H1 (cell line): Measurements from ENCODE around the gene RAP1A. TPM values are rescaled to one million over a fixed set of nuclear protein-coding genes. Genes with fewer than 3 reads are reported as not detected.

ENCODE experiments used
- CTCF ChIA-PET: fragments of 300-600 bp; sonication (Branson Sonifier 250); formaldehyde crosslinking; loops from one replicate; lab custom pipeline; 2021; ENCODE audit not compliant: partially characterized antibody; lab: Charles Lee
- POLR2A ChIA-PET: fragments of 300-600 bp; sonication (Branson Sonifier 250); formaldehyde crosslinking; loops from one replicate; lab custom pipeline; 2021; ENCODE audit warnings: inconsistent platforms; ENCODE audit not compliant: partially characterized antibody; lab: Charles Lee
- DNase-seq, 2 experiments: peaks; one replicate each; pipeline versions ENCODE4 v3.0.0 to v3.0.0-alpha.2; 2010 to 2022; ENCODE audit warnings: low spot score in 2 of 2, low read depth in 1 of 2, mixed read lengths in 1 of 2
- FAIRE-seq: peaks from 2 replicates; lab custom pipeline; 2011; peaks lifted over from hg19 to GRCh38; lab: Jason Lieb, UNC
- H2AFZ ChIP-seq: 2 replicates; pipeline ENCODE4 v1.8.1; 2012; ENCODE audit warnings: low read length, inconsistent platforms
- H2AK5ac ChIP-seq: 2 replicates; pipeline ENCODE4 v1.6.1; 2013; ENCODE audit warnings: low read depth, low read length
- H2BK120ac ChIP-seq: replicated peaks from 2 replicates; pipeline ENCODE3; 2013; ENCODE audit warnings: low read depth, low read length, inconsistent platforms
- H2BK12ac ChIP-seq: 2 replicates; pipeline ENCODE4 v1.6.1; 2013; ENCODE audit warnings: low read depth, low read length
- H2BK15ac ChIP-seq: 2 replicates; pipeline ENCODE4 v1.6.1; 2013; ENCODE audit warnings: low read length
- H2BK20ac ChIP-seq: 2 replicates; pipeline ENCODE4 v1.6.1; 2013; ENCODE audit warnings: low read length
- H2BK5ac ChIP-seq: 2 replicates; pipeline ENCODE4 v1.6.1; 2013; ENCODE audit warnings: low read depth, low read length
- H3K14ac ChIP-seq: 2 replicates; pipeline ENCODE4 v1.6.1; 2013; ENCODE audit warnings: inconsistent platforms; ENCODE audit not compliant: insufficient read length
- H3K18ac ChIP-seq: 2 replicates; pipeline ENCODE4 v1.6.1; 2013; ENCODE audit warnings: low read length; ENCODE audit errors: extremely low read depth
- H3K23ac ChIP-seq: 2 replicates; pipeline ENCODE4 v1.6.1; 2013; ENCODE audit warnings: inconsistent platforms; ENCODE audit not compliant: insufficient read length
- H3K23me2 ChIP-seq: 2 replicates; pipeline ENCODE4 v1.6.1; 2013; ENCODE audit warnings: low read depth, low read length
- H3K27ac ChIP-seq: 2 replicates; pipeline ENCODE4 v1.6.1; 2011; ENCODE audit warnings: low read depth, low read length, inconsistent platforms
- H3K27me3 ChIP-seq, 4 experiments: replicated peaks in 1 of 4; 1 replicate in 1 of 4; 2 replicates in 3 of 4; pipeline versions ENCODE4 v1.6.1 to v1.8.1; 2011 to 2013; ENCODE audit warnings: low read length in 3 of 4, mild to moderate bottlenecking in 3 of 4, inconsistent platforms in 2 of 4, mixed read lengths in 2 of 4, moderate library complexity in 1 of 4; ENCODE audit not compliant: control insufficient read depth in 3 of 4, insufficient read depth in 3 of 4; ENCODE audit errors: extremely low read depth in 1 of 4
- H3K36me3 ChIP-seq, 4 experiments: 2 replicates each; pipeline versions ENCODE4 v1.6.1 to v1.8.1; 2011 to 2013; ENCODE audit warnings: mild to moderate bottlenecking in 4 of 4, low read length in 3 of 4, moderate library complexity in 2 of 4, control low read depth in 1 of 4, inconsistent platforms in 1 of 4; ENCODE audit not compliant: insufficient read depth in 4 of 4, control insufficient read depth in 2 of 4
- H3K4ac ChIP-seq: replicated peaks from 2 replicates; pipeline ENCODE3; 2013; ENCODE audit warnings: low read length, low read depth, mixed read lengths, inconsistent platforms; ENCODE audit not compliant: insufficient read length
- H3K4me1 ChIP-seq, 4 experiments: replicated peaks in 1 of 4; 1 replicate in 1 of 4; 2 replicates in 3 of 4; pipeline versions ENCODE4 v1.6.1 to v1.8.1; 2011 to 2013; ENCODE audit warnings: low read length in 3 of 4, inconsistent platforms in 2 of 4, mixed read lengths in 1 of 4; ENCODE audit not compliant: insufficient read depth in 4 of 4, control insufficient read depth in 3 of 4
- H3K4me2 ChIP-seq, 2 experiments: 2 replicates each; pipeline versions ENCODE4 v1.6.1 to v1.8.1; 2011 to 2013; ENCODE audit warnings: low read depth in 2 of 2, low read length in 2 of 2, control low read depth in 1 of 2, inconsistent platforms in 1 of 2, mild to moderate bottlenecking in 1 of 2; ENCODE audit not compliant: insufficient read depth in 1 of 2
- H3K4me3 ChIP-seq, 4 experiments: fragments of 200-600, 300-600 bp in 1 of 4; sonication (generic), shearing (Covaris generic), sonication (Bioruptor Twin) in 1 of 4; 2 replicates each; pipeline versions ENCODE4 v1.5.1 to v1.8.1; 2011 to 2016; ENCODE audit warnings: low read length in 4 of 4, low read depth in 3 of 4, control low read depth in 2 of 4, inconsistent platforms in 2 of 4, mild to moderate bottlenecking in 2 of 4, mixed read lengths in 1 of 4, moderate library complexity in 1 of 4; ENCODE audit not compliant: insufficient read depth in 2 of 4; ENCODE audit errors: extremely low read depth in 1 of 4
- H3K56ac ChIP-seq: replicated peaks from 2 replicates; pipeline ENCODE3; 2013; ENCODE audit warnings: low read depth, mild to moderate bottlenecking, mixed read lengths, low read length, inconsistent platforms; ENCODE audit not compliant: insufficient read length
- H3K79me1 ChIP-seq: 2 replicates; pipeline ENCODE4 v1.6.1; 2013; ENCODE audit warnings: low read depth, low read length, control low read depth
- H3K79me2 ChIP-seq, 2 experiments: 2 replicates each; pipeline versions ENCODE4 v1.6.1 to v1.8.1; 2012 to 2013; ENCODE audit warnings: low read length in 2 of 2, mild to moderate bottlenecking in 2 of 2, inconsistent platforms in 1 of 2; ENCODE audit not compliant: insufficient read depth in 2 of 2, control insufficient read depth in 1 of 2
- H3K9ac ChIP-seq, 4 experiments: replicated peaks in 1 of 4; 1 replicate in 1 of 4; 2 replicates in 3 of 4; pipeline versions ENCODE4 v1.6.1 to v1.8.1; 2011 to 2013; ENCODE audit warnings: low read depth in 3 of 4, low read length in 3 of 4, control low read depth in 2 of 4, mild to moderate bottlenecking in 2 of 4, moderate library complexity in 2 of 4, inconsistent platforms in 1 of 4; ENCODE audit errors: extremely low read depth in 1 of 4
- H3K9me3 ChIP-seq, 2 experiments: 2 replicates each; pipeline versions ENCODE4 v1.6.1 to v1.8.1; 2012 to 2013; ENCODE audit warnings: mild to moderate bottlenecking in 2 of 2, moderate library complexity in 2 of 2, control low read depth in 1 of 2, inconsistent platforms in 1 of 2, low read depth in 1 of 2, low read length in 1 of 2, mixed read lengths in 1 of 2; ENCODE audit not compliant: insufficient read depth in 2 of 2
- H4K20me1 ChIP-seq, 2 experiments: replicated peaks in 1 of 2; 2 replicates each; pipeline versions ENCODE3 to v1.8.1; 2011 to 2013; ENCODE audit warnings: inconsistent platforms in 2 of 2, low read length in 2 of 2, mild to moderate bottlenecking in 1 of 2; ENCODE audit not compliant: insufficient read depth in 2 of 2, control insufficient read depth in 1 of 2
- H4K5ac ChIP-seq: 2 replicates; pipeline ENCODE4 v1.6.1; 2013; ENCODE audit warnings: low read length, low read depth, mixed read lengths, inconsistent platforms; ENCODE audit not compliant: insufficient read length
- H4K8ac ChIP-seq: 2 replicates; pipeline ENCODE4 v1.8.0; 2013; ENCODE audit warnings: mild to moderate bottlenecking, moderate library complexity, low read length, inconsistent platforms; ENCODE audit not compliant: insufficient read depth; ENCODE audit errors: extremely low read depth
- H4K91ac ChIP-seq: replicated peaks from 2 replicates; pipeline ENCODE3; 2013; ENCODE audit warnings: low read length, mixed read lengths, inconsistent platforms; ENCODE audit not compliant: insufficient read length
- EP300 ChIP-seq, 2 experiments: IDR thresholded peaks; 1 replicate in 1 of 2; 2 replicates in 1 of 2; pipeline ENCODE4 v1.6.1; 2011 to 2012; ENCODE audit warnings: low read depth in 2 of 2, low read length in 2 of 2, mild to moderate bottlenecking in 2 of 2, borderline replicate concordance in 1 of 2, inconsistent platforms in 1 of 2, moderate library complexity in 1 of 2
- GTF2F1 ChIP-seq: IDR thresholded peaks from 2 replicates; pipeline ENCODE4 v1.6.1; 2012; ENCODE audit warnings: low read depth, low read length, improper control_type of control experiment, borderline replicate concordance
- KDM1A ChIP-seq: fragments of 200-600, 300-600 bp; sonication (generic); IDR thresholded peaks from 2 replicates; pipeline ENCODE4 v1.7.1; 2016; ENCODE audit warnings: mild to moderate bottlenecking, low read length, borderline replicate concordance
- RAD21 ChIP-seq, 2 experiments: IDR thresholded peaks in 1 of 2; conservative IDR thresholded peaks in 1 of 2; 2 replicates each; pipeline ENCODE4 v1.6.1; 2011; ENCODE audit warnings: low read depth in 2 of 2, low read length in 2 of 2, improper control_type of control experiment in 1 of 2, inconsistent platforms in 1 of 2, mild to moderate bottlenecking in 1 of 2, moderate library complexity in 1 of 2
- SIN3A ChIP-seq, 2 experiments: IDR thresholded peaks in 1 of 2; conservative IDR thresholded peaks in 1 of 2; 2 replicates each; pipeline ENCODE4 v1.6.1; 2011 to 2012; ENCODE audit warnings: low read length in 2 of 2, improper control_type of control experiment in 1 of 2, low read depth in 1 of 2, mild to moderate bottlenecking in 1 of 2
- WGBS, 2 experiments: shearing (Covaris generic) in 1 of 2; methylation state at CpG; one replicate each; pipeline versions ENCODE4 v1.1.6 to v1.1.7; 2013 to 2015; ENCODE audit warnings: low lambda C conversion rate in 2 of 2, mixed read lengths in 2 of 2, inconsistent platforms in 1 of 2, low coverage in 1 of 2, missing lambda C conversion rate in 1 of 2; ENCODE audit not compliant: insufficient replicate concordance in 2 of 2, insufficient coverage in 1 of 2, insufficient read length in 1 of 2; ENCODE audit errors: extremely low coverage in 1 of 2, missing lambda C conversion rate in 1 of 2; 5-methylcytosine and 5-hydroxymethylcytosine counted together
- polyA plus RNA-seq, 7 experiments: library from polyadenylated mRNA; depleted of rRNA in 3 of 7; stranded (reverse) in 5 of 7; unstranded in 2 of 7; fragments of >200 nt in 5 of 7; fragments of 200-250 nt in 2 of 7; gene quantifications; 1 replicate in 5 of 7; 2 replicates in 1 of 7; 4 replicates in 1 of 7; pipeline versions ENCODE4 v1.2.1 to v1.2.3, GENCODE V29; 2011 to 2013; ENCODE audit warnings: missing spikeins in 2 of 7, mixed read lengths in 2 of 7
- total RNA-seq: library from RNA; stranded (reverse); fragmentation: NEBNext Ultra II Directional; extraction: Animal tissue kit (Norgen Biotek cat#: 25700); gene quantifications from 2 replicates; pipeline ENCODE4 v1.2.1, GENCODE V29; 2021

The RAP1A gene
- total and polyA plus RNA-seq, 2 of the 8 experiments (the other 6 are each of a cell fraction or from before 2014, with no cell fraction given) = 10.9 to 35.8 TPM

- POLR2A ChIA-PET = interaction anchor here (0.9 to 19.0 kb wide), 5 partner anchors 10 to 224 kb away, joined by 3 to 343 read pairs (median 31); partner anchors contain the start of gene DDX20
- H2AK5ac ChIP-seq = no peak overlapping the region
- no peak for TF ChIP-seq SIN3A (conservative IDR thresholded peaks at IDR 0.05 in 1 of 2, IDR thresholded peaks at IDR 0.05 in 1 of 2; ENCODE audit: low read depth in 1 of 2, low read length in 2 of 2)
- no peak for TF ChIP-seq GTF2F1
- TF ChIP-seq EP300 (IDR thresholded peaks at IDR 0.05; ENCODE audit: borderline replicate concordance in 1 of 2, low read depth in 2 of 2, low read length in 2 of 2) = peak in 1 of 2 experiments; percentile 32; a peak in 1 of 3 replicates
- TF ChIP-seq RAD21 (IDR thresholded peaks at IDR 0.05 in 1 of 2, conservative IDR thresholded peaks at IDR 0.05 in 1 of 2; ENCODE audit: low read depth in 2 of 2, low read length in 2 of 2) = 0 out of 4 replicates have a peak, but pooled peaks of 1 of the 2 experiments have one; percentile 14
- peak; percentile 26; the same call in 1 of the 2 replicates for TF ChIP-seq KDM1A
These were observed 120.6 kb downstream of the RAP1A start for GRCh38 chr1:111739925-111740765.

More at GRCh38 chr1:111739925-111740765, 120.6 kb downstream of the RAP1A start:
- peak overlapping the region; percentile 16; the same call in 1 of the 2 replicates for H3K27ac ChIP-seq
- H3K18ac ChIP-seq = peak overlapping the region; percentile 93
- peak overlapping the region; percentile 91 for H2BK12ac ChIP-seq
- peaks cover 16% of the 10 kb centered on the region; the same call in 1 of the 2 replicates for H3K23me2 ChIP-seq
- H3K4me2 ChIP-seq = peak overlapping the region; percentile 89 to 97
- WGBS, 2 experiments = 3% methylated on average over 63 of the region's 63 CpGs; no CpG with 5 or more reads in 1 of the 2 experiments
- no peaks in the 10 kb centered on the region for H3K9me3 ChIP-seq
- peak in 1 of 2 experiments; percentile 87 for DNase-seq
- H3K79me2 ChIP-seq = peaks cover 0 to 21% of the 10 kb centered on the region in 2 experiments; a peak in 3 of 4 replicates
- peaks cover 19 to 26% (median 23%) of the 10 kb centered on the region in 4 experiments for H3K4me1 ChIP-seq
- peak overlapping the region; percentile 62 for H4K5ac ChIP-seq
- H3K4me3 ChIP-seq = peak overlapping the region; percentile 62 to 74 (median 71)
- H3K14ac ChIP-seq = no peak overlapping the region
- peaks cover 0 to 10% of the 10 kb centered on the region in 2 experiments for H4K20me1 ChIP-seq
- peak overlapping the region; percentile 71 for H4K91ac ChIP-seq
- no peak for FAIRE-seq
- H3K23ac ChIP-seq = no peak overlapping the region
- peak overlapping the region; percentile 35; the same call in 1 of the 2 replicates for H4K8ac ChIP-seq
- no peaks in the 10 kb centered on the region for H3K36me3 ChIP-seq
- no peak overlapping the region for H2BK20ac ChIP-seq
- peak overlapping the region in 3 of 4 experiments; percentile 39 to 64 (median 44); a peak in 6 of 7 replicates for H3K9ac ChIP-seq
- peaks cover 0 to 6% (median 4%) of the 10 kb centered on the region in 4 experiments; a peak in 3 of 7 replicates for H3K27me3 ChIP-seq
- peak overlapping the region; percentile 33 for H2BK120ac ChIP-seq
- CTCF ChIA-PET = interaction anchor here (1.1 to 42.0 kb wide), 4 partner anchors 4 to 246 kb away, joined by 3 to 1070 read pairs (median 538); partner anchors contain the start of genes DDX20 and INKA2
- H3K4ac ChIP-seq = peak overlapping the region; percentile 71
- no peaks in the 10 kb centered on the region; the same call in 1 of the 2 replicates for H3K79me1 ChIP-seq
- H2BK5ac ChIP-seq = peak overlapping the region; percentile 84
- H2AFZ ChIP-seq = peak overlapping the region; percentile 54; the same call in 1 of the 2 replicates
- H3K56ac ChIP-seq = no peak overlapping the region
- H2BK15ac ChIP-seq = 0 out of 2 replicates have a peak overlapping the region, but pooled peaks have one; percentile 5
